ENCODE data around the gene MISP3. TPM values are rescaled to one million over a fixed set of nuclear protein-coding genes. Genes with fewer than 3 reads are reported as not detected.
A peak's percentile ranks its signal among the peaks of the same experiment; 100 is the strongest.

The MISP3 gene
- total and polyA plus RNA-seq, 9 of the 15 experiments (the other 6 are each of a cell fraction or from before 2014, with no cell fraction given) = 0.25 to 5.6 (median 1.6) TPM

- TF ChIP-seq, protein P1, sequence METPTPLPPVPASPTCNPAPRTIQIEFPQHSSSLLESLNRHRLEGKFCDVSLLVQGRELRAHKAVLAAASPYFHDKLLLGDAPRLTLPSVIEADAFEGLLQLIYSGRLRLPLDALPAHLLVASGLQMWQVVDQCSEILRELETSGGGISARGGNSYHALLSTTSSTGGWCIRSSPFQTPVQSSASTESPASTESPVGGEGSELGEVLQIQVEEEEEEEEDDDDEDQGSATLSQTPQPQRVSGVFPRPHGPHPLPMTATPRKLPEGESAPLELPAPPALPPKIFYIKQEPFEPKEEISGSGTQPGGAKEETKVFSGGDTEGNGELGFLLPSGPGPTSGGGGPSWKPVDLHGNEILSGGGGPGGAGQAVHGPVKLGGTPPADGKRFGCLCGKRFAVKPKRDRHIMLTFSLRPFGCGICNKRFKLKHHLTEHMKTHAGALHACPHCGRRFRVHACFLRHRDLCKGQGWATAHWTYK (CRISPR knock-in tag; IDR thresholded peaks at IDR 0.05) = peak; percentile 72; the same call in 1 of the 2 replicates
- TF ChIP-seq ZNF318 (IDR thresholded peaks at IDR 0.05; ENCODE audit: borderline replicate concordance in 1 of 2, low read depth in 1 of 2) = no peak
- no peak for TF ChIP-seq GATAD2A (IDR thresholded peaks at IDR 0.05)
- TF ChIP-seq DDX20 (tag; IDR thresholded peaks at IDR 0.05; ENCODE audit: low read depth) = no peak
- TF ChIP-seq KAT8 (IDR thresholded peaks at IDR 0.05; ENCODE audit: low read depth) = no peak
- peak in 1 of 2 experiments; percentile 98; a peak in 2 of 4 replicates for TF ChIP-seq ZNF639 (CRISPR knock-in tag; conservative IDR thresholded peaks at IDR 0.05 in 1 of 2, IDR thresholded peaks at IDR 0.05 in 1 of 2)
- no peak for TF ChIP-seq HMG20B (CRISPR knock-in tag; IDR thresholded peaks at IDR 0.05)
- TF ChIP-seq NFIX (CRISPR knock-in tag; IDR thresholded peaks at IDR 0.05; ENCODE audit: low read depth) = no peak
- TF ChIP-seq HMGN3 (IDR thresholded peaks at IDR 0.05; ENCODE audit: borderline replicate concordance, extremely low read depth, insufficient read length, low read depth, low read length) = peak; percentile 47
- peak; percentile 74 for TF ChIP-seq GATAD2B (IDR thresholded peaks at IDR 0.05; ENCODE audit: borderline replicate concordance)
- no peak for TF ChIP-seq LARP7 (IDR thresholded peaks at IDR 0.05)
- no peak for TF ChIP-seq SMARCA4 (IDR thresholded peaks at IDR 0.05)
- TF ChIP-seq SLC30A9 (CRISPR knock-in tag; IDR thresholded peaks at IDR 0.05) = no peak
- TF ChIP-seq DMBX1 (CRISPR knock-in tag; IDR thresholded peaks at IDR 0.05; ENCODE audit: borderline replicate concordance) = peak; percentile 76; the same call in 1 of the 2 replicates
- TF ChIP-seq ZNF780A (CRISPR knock-in tag; IDR thresholded peaks at IDR 0.05) = no peak
- no peak for TF ChIP-seq THRAP3 (IDR thresholded peaks at IDR 0.05; ENCODE audit: borderline replicate concordance)
- TF ChIP-seq ZNF561 (CRISPR knock-in tag; conservative IDR thresholded peaks at IDR 0.05) = no peak
Observed at GRCh38 chr19:14118165-14119051, 45.8 kb downstream of the MISP3 start (continued).
